ENCODE measurements around the gene SMIM43.

GRCh38 chr4:121794505-121795188 lies 29.7 kb upstream of the SMIM43 start:
- TF ChIP-seq CTCF (IDR thresholded peaks at IDR 0.05) (no peak), EZH2 (IDR thresholded peaks at IDR 0.05; ENCODE audit: borderline replicate concordance, insufficient read depth, low read depth, low read length, poor library complexity, severe bottlenecking) (no peak)

All from B cell (primary cell).